Body of pancreas (tissue), 4 donors: ENCODE results near the gene GABRP.

Experiments
- CTCF ChIP-seq, 7 experiments: fragments of 450-650 bp in 4 of 7; fragments of 200-600 bp in 3 of 7; sonication (generic) in 3 of 7; IDR thresholded peaks; one replicate each; pipeline ENCODE4 v1.5.1; 2016 to 2019; ENCODE audit warnings: antibody characterized with exemption in 7 of 7
- POLR2A ChIP-seq, 3 donors: fragments of 450-650 bp; IDR thresholded peaks; one replicate each; pipeline ENCODE4 v1.6.1; 2016; ENCODE audit warnings: antibody characterized with exemption in 3 of 3, mild to moderate bottlenecking in 2 of 3

GRCh38 chr5:170795154-170795553, 11.6 kb downstream of the GABRP start:
- TF ChIP-seq CTCF (IDR thresholded peaks at IDR 0.05) (no peak), POLR2A (IDR thresholded peaks at IDR 0.05) (no peak)
